Lung microvascular endothelial cell (primary cell): ENCODE measurements around the gene ETV3L. TPM values are rescaled to one million over a fixed set of nuclear protein-coding genes. Genes with fewer than 3 reads are reported as not detected.
"Not testable (repeated sequence)": the region's sequence is repeated elsewhere in the genome, so short reads cannot be mapped to it uniquely, and the experiment has no call there.

ENCODE experiments used
- DNase-seq, 2 donors: peaks; one replicate each; pipeline versions ENCODE4 v3.0.0 to v3.0.0-alpha.2; 2010; ENCODE audit warnings: low read depth in 2 of 2
- total RNA-seq: library from RNA; depleted of rRNA; stranded (reverse); fragments of >200 nt; gene quantifications from 2 replicates; pipeline ENCODE4 v1.2.1, GENCODE V29; 2014

The ETV3L gene
- total RNA-seq, 1 donor from 2014 or later, result not detected

DNA sequence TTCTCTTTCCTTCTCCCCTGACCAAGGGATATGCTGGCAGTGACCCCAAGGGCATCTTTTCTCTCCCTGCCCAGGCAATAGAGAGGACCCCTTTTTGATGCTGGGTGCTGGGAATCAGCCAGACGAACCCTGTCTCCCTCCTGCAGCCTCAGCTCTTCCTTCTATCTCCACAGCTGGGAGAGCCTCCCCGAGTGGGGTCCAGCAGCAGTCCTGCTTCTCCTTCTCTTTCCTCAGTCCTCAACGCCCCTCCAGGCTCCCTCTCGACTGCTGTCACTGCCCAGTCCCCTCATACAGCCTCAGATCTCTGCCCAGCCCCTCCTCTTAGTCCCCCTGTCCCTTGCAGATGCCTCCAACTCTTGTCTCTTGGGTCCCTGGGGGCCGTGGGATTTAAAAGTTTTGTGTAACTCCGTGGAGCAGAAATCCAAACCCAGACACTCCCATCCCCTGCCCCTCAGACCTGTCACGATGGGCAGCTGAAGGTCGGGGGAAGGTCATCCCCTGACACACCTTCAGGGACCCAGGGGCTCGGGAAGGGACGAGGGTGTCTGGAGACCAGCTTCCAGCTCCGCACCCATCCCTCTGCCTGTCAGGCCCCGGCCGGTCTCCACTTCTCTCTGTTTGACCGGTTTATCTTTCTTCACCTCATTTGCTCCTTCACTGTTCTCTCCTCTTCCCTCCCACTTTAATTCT is 5.8 kb upstream of the ETV3L start:
- no peak for DNase-seq

DNA sequence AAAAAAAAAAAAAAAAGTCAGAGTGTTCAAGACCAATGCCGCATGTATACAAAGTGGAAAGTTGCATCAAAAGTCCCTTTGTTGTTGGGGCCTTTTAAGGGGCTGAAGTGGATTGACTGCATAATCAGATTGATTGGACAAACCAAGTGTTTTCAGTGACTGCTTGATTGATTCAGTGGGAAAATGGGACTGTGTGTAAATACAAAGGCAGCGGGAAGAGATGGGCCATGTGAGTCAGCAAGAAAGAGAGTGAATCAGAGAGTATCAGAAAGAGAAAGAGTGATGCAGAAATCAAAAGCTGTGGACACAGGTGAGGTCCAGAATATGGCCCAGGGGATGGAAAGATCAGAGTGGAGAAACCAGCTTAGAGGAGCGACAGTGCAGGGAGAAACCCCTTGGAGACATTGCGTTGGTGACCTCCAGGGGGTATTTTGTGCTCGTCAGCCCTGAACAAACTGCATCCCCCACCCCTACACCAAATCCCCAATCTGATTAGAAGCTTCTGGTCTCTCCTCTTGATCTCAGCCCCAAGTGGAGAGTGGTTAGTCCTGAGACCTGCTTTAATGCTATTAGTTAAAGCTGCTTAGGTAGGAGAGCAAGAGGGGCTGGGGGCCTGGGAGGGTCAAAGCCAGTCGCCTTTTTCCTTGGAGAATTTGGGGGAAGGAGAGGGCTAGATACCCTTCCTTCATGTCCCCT is 5.1 kb upstream of the ETV3L start:
- DNase-seq, result peak in 1 of 2 donors; percentile 19

DNA sequence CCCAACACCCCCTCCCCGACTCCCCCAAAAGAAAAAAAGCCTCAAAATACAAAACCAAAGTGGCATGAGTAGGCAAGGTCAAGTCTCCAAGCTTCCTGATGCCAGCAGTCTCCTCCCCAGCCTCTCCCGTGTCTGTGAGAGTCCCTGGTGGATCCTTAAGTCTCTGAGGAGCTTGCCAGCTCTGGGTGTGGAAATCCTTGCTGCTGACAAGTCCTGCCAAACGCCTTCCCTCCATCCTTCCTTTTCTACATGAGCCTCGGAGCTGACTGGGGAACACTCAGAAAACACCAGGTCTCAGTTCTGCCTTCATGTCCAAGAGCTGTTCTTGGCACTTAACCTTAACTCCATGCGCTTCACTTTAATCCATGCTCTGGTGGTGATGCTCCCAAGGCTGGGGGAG is 3.7 kb upstream of the ETV3L start:
- DNase-seq, result no peak

DNA sequence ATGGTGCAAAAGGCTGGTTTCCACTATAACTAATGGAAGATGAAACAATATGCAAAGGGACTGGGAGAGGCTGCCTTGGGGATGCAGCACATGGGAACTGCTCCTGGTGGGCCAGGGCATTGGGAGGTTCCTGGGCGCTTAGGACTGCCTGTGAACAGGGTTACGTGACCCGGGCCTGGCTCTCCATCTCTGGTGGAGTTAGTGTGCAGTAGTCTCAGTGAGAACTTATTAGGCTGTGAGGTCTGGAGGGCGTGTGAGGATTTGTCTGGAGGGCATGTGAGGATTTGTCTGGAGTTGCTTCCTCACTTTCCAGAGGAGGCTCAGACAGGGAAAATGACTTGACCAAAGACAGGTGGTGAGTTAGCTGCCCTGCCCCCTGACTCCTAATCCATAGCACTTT is 1.5 kb upstream of the ETV3L start:
- no peak for DNase-seq

DNA sequence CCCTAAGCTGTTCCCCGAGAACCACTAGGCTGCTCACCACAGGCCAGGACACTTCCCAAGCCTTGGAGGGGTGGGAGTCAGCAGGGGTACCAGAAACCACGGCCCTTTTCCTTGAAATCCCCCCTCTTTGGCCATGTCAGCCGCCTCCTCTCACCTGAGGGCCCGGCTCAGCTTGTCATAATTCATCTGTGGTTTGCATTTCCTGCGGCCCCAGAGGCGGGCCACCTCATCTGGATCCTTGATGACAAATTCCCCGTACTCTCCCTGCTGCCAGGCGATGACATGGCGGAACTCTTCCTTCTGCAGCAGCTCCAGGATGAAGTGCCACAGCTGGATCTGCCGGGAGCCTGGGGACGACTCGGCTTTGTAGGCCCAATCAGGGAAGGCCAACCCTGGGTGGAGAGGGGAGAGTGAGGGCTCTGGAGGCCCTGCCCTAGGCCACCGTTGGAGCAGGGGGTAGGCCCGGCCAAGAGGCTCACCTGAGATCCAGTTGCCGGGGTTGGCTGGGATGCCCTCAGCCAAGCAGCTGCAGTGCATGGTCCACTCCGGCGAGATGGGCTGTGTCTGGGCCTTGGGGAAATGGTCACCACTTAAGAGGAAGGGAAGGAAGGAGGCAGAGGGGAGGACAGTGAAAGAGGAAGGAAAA is 498 bp downstream of the ETV3L start:
- DNase-seq, result not testable (repeated sequence)

DNA sequence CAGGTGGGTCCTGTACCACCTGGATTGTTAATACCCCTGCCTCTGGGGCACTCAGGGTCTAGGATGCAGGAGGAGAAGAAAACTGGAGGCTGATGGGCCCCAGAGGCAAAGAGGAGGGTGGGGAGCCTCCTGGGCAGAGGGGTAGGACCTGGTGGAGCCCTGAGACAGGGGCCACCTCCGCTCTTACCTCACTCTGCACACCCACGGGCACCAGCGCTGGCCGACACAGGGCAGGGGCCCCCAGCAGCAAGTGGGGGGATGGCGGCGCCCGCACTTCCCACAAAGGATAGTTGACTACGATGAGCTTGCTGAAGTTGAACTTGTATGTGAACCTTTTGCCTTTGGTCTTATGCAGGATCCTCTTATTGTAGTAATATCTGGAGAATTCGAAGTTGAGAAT is 1.1 kb downstream of the ETV3L start:
- no peak for DNase-seq

DNA sequence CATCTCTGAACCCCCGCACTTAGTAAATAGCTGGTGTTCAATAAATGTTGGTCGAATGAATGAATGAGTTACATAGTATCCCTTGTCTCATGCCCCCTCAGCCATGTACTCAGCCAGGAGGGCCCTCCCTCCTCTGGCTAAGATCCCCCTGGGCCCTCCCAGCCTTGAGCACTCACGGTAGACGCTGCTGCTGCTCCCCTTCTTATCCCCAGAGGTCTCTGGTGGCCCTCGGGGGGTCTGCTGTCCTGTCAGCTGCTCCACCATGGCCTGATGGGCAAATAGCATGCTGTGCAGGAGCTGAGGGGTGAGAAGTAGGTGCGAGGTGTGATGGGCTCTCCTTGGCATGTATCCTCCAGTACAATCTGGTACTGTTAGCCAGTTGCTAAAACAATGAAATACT is 1.9 kb downstream of the ETV3L start:
- DNase-seq, result no peak

DNA sequence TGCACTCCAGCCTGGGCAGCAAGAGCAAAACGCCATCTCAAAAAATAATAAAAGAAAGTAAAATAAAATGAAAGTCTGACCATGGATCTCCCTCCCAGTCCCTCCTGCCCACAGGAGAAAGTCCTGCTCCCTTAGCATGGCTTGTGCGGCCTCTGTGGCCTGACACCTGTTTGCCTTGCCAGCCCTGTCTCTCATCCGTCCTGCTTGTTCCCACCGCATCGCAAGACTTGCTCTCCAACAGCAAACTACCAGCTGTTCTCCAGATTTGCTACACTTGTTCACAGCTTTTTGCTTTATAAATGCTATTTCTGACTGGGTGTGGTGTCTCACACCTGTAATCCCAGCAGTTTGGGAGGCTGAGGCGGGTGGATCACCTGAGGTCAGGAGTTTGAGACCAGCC is 2.7 kb downstream of the ETV3L start:
- no peak for DNase-seq

DNA sequence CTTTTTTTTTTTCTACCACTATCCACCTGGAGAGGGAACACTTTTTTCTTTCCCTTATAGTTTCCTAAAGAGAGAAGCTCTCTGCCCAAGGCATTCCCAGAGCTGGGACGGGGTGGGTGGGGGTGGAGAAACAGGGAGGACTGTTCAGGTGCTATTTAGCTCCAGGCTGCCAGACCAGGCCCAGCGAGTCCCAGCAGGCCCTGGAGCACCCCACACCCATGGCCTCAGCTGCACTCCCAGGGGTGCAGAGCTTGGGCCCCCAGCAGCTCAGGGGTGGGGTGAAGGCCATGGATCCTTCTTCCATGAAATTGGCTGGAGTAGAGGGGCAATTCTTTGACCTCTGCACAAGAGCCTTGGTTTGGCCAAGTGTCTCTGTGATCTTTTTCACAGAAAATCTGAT is 4.1 kb downstream of the ETV3L start:
- DNase-seq, result no peak

DNA sequence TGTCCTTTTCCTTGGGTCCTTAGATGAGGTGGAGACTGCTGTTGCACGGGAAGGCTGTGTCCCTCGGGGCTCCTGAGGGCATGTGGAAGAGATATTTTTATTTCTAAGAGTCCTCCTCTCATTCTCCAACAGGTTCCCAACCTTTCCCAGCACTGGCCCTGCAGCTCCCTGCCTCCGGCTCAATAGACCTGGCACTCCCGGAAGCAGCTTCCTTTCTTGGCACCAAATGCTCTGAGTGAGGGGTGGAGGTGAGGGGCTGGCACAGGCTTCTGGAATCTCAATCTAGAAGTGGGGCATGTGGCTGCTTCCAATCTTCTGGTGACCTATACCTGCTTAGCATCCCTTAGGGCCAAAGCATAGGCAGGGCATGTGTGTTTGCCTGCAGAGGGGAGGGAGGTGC is 4.5 kb downstream of the ETV3L start:
- no peak for DNase-seq

DNA sequence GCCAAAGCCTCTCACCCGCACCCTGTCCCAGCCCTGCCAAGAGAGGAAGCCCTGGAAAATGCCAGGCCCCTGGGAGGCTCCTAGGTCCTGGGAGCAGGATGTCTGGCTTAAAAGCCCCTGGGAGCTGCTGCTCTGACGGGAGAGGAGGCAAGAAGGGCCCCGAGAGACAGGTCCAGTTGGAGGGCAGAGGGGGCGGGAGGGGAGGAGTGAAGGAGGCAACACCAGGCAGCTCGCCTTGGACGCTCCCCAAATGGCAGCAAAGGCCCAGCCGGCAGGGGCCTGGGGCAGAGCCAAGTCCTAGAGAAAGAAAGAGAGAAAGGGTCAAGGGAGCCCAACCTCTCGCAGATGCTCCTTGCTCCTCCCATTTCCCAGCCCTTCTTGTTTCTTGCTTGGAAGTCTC is 6.8 kb downstream of the ETV3L start:
- no peak for DNase-seq

DNA sequence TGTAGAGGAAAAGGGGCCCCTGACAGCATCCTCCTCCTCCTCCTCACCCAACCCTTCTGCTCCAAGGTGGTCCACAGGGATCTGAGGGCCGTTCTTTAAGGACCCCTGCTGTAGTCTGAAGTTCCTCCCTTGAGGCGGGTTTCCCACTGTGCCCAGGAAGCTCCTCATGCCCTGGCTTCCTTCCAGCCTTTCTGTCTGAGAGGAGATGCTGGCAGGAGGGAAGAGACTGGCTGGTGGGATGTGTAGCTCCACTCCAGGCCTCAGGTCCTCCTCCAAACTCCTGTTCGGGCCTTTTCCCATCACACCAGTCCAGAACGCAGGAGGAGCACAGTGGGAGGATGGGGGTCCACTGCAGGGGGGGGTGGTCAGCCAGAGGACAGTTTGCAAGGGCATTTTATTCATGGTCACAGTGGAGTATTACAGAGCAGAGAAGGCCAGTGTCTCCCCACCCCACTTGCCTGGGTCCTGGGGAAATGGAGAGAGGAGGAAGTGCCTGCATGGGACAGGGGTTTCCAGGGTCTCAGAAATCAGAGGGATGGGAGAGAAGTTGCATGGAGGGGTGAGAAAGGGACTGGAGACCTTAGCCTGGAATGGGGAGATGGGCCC is 7.8 kb downstream of the ETV3L start:
- no peak for DNase-seq

DNA sequence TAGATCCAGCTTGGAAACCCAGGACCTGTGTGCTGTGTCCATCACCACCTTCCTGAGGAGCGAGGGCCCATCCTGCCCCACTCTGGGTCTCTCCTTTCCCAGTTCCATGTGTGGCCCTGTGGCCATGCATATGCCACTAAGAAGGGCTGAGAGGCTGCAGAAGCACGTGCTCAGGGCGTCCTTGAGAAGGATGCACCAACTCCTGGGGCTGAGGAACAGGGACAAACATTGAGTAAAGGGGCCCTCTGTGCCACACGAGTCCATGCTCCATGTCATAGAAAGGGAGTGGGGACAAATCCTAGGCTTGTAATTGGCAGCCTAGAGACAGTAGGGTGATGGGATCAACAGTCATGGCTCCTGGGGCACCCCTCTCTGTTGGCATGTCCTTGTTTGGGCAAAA is 8.4 kb downstream of the ETV3L start:
- DNase-seq, result no peak

DNA sequence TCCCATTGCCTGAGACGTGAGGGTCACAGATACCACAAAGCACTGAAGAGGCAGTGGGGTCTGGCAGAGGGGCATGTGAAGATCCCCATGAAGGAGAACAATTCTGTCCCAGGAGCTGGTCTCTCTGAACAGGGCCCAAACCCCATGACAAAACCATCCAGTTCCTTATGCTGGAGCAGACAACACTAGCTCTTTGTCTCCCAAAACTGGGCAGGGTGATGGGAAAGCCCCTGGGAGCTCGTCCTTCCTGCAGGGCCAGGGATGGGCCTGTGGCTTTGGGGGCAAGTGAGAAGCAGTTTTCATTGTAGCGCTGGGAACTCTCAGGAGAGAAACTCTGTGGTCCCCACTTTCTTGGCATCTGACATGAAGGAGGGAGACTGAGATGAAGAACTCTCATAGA is 8.8 kb downstream of the ETV3L start:
- DNase-seq, result no peak

DNA sequence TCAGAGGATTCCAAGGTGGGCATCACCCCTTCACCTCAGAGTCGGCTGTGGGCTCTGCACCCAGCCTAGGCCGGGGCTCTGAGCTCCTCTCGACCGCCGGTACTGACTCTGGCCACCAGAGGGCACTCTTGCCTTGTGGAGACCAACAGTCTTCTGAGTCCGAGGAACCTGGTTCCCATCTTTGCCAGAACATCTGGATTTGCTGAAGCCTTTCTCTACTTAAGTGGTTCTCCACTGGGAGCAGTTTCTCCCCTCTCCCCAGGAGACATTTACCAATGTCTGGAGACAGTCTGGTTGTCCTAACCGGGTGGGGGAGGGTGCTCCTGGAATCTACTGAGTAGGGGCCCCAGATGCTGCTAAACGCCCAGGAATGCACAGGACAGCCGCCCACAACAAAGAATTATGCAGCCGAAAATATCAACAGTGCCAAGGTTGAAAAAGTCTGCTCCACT is 9.4 kb downstream of the ETV3L start:
- DNase-seq, result peak; percentile 74 to 75

DNA sequence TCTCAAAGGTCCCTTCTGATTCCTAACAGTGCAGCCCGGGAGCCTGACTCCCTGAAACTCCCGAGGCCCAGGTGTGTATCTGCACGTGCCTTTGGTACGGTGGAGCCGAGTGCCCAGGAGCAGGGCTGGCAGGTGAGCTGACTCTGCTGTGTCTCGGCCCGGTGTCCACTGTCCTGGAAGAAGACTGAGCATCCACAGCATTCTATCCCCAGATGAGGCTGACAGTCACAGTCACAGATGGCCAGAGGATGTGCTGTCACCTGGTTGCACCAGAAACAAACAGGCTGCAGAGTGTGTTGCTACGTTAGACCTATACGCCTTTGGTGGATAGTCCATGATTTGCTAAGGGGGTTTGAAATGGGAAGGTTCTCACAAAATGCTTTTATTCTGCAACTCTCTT is 9.8 kb downstream of the ETV3L start:
- no peak for DNase-seq

DNA sequence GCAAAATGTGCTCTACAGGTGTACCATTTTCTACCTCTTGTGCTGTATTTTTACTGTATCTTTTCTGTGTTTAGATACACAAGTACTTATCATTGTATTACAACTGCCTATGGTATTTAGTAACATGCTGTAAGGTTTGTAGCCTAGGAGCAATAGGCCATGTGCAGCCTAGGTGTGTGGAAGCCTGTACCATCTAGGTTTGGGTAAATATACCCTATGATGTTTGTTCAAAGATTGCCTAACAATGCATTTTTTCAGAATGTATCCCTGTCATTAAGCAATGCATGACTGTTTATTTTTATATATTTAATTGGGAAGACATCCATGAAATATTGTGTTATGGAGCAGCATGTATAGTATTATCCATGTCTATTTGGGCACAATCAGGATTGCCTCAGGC is 11.0 kb downstream of the ETV3L start:
- DNase-seq, result no peak

DNA sequence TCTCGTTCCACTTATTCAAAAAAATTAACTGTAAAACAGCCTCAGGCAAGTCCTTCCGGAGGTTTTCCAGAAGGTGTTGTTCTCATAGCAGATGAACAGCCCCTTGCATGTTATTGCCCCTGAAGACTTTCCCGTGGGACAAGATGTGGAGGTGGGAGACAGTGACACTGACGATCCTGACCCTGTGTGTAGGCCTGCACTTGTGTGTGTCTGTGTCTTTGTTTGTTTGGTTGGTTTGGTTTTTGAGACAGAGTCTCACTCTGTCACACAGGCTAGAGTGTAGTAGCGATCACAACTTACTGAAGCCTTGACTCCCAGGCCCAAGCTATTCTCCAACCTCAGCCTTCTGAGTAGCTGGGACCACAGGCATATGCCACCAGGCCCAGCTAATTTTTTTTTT is 12.6 kb downstream of the ETV3L start:
- no peak for DNase-seq

DNA sequence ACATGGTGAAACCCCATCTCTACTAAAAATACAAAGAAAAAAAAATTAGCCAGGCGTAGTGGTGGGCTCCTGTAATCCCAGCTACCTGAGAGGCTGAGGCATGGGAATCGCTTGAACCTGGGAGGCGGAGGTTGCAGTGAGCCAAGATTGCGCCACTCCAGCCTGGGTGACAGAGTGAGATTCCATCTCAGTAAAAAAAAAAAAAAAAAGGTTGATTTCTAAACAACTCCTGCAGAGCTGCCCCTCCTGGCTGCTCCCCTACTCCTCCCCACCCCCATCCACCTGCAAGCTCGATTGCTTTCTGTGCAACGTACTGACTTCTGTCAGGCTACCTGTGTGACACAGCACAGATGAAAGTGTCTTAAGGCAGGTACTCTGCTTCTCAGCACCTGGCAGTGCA is 13.3 kb downstream of the ETV3L start:
- no peak for DNase-seq

DNA sequence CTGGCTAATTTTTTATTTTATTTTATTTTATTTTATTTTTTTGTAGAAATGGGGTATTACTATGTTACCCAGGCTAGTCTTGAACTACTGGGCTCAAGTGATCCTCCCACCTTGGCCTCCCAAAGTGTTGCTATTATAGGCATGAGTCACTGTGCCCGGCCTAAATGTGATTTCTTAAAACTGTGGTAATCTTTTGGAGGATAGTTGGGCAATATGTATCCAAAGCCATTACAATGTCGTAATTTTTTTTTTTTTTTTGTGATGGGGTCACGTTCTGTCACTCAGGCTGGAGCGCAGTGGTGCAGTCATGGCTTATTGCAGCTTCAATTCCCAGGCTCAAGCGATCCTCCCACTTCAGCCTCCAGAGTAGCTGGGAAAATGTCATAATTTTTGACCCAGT is 14.2 kb downstream of the ETV3L start:
- DNase-seq, result no peak

DNA sequence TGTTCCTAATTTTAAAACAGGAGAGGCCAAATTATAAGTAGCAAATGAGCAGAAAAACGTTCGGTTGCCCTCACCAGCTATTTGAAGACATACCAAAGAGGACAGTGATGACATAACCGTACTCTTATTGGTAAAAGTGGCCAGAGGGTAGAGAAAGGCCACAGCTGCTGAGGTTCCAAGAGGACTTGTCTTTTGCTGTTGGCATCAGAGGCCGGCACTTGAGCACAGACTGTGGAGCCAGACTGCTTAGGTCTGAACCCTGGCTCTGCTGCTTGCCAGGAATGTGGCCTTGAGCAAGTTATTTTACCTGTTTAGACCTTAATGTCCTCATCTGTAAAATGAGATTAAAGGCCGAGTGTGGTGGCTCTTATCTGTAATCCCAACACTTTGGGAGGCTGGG is 14.9 kb downstream of the ETV3L start:
- DNase-seq, result no peak

DNA sequence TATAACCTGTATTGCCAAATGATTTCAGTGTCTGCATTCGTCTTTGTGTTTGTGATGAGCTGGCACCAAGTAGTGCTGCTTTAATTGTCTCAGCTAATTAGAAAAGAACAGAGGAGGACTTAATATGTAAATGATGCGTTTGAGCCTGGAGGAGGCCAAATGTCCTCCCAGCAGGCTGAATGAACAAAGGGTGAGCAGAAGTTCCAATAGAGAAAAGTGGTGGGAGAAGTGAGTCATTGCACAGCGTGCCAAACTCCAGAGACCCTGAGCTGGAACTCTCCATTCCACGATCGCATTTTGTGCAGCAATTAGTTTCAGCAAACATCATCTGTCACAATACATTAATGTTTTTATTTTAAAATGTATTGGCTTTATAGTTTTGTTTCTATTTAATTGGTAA is 17.9 kb downstream of the ETV3L start:
- DNase-seq, result peak in 1 of 2 donors; percentile 35

DNA sequence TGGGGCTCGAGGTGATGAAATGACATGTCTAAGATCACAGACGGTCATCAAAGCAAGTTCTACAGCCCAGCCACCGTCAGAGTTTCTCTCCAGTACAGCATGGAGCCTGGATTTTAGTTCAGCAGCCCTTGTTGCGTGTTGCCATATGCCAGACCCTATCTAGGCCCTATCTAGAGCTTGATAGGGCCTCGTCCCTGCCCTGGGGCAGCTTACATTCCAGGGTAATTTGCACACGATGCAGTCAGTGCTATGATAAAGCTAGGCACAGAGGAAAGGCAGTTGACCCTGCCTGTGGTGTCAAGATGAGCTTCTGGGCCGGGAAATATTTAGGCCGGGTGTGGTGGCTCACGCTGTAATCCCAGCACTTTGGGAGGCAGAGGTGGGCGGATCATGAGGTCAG is 18.9 kb downstream of the ETV3L start:
- DNase-seq, result no peak
